ENCODE measurements around the gene CNOT11.

The CNOT11 gene

GRCh38 chr2:101305035-101305434 is 52.3 kb downstream of the CNOT11 start:
- no peak overlapping the region for H3K27ac ChIP-seq
- peaks cover 42% of the 10 kb centered on the region for H3K4me1 ChIP-seq (ENCODE audit: low read depth, poor library complexity, severe bottlenecking)
- H3K9ac ChIP-seq: no peak overlapping the region
- no peak overlapping the region for H3K4me2 ChIP-seq
- TF ChIP-seq CTCF (conservative IDR thresholded peaks at IDR 0.05; ENCODE audit: low read depth, low read length): no peak
- H4K20me1 ChIP-seq (ENCODE audit: insufficient read depth): peaks cover 1% of the 10 kb centered on the region; the same call in 1 of the 2 replicates
- H2AFZ ChIP-seq (ENCODE audit: low read depth): no peak overlapping the region
- H3K79me2 ChIP-seq (ENCODE audit: insufficient read depth, low read depth): peaks cover 58% of the 10 kb centered on the region
- H3K36me3 ChIP-seq (ENCODE audit: insufficient read depth): no peaks in the 10 kb centered on the region
- no peak overlapping the region for H3K4me3 ChIP-seq (IDR thresholded peaks at IDR 0.05; ENCODE audit: insufficient read depth, low read depth, low read length)
- no peaks in the 10 kb centered on the region for H3K27me3 ChIP-seq (ENCODE audit: insufficient read depth, low read depth)

- Histone ChIP-seq H3K9ac (no peak overlapping the region), H3K4me3 (IDR thresholded peaks at IDR 0.05; ENCODE audit: insufficient read depth, low read depth, low read length) (no peak overlapping the region), H3K36me3 (ENCODE audit: insufficient read depth) (no peaks in the 10 kb centered on the region), H3K79me2 (ENCODE audit: insufficient read depth, low read depth) (peaks cover 58% of the 10 kb centered on the region), H4K20me1 (ENCODE audit: insufficient read depth) (no peaks in the 10 kb centered on the region), H3K27ac (no peak overlapping the region; the same call in 1 of the 2 replicates), H3K27me3 (ENCODE audit: insufficient read depth, low read depth) (no peaks in the 10 kb centered on the region), H3K4me1 (ENCODE audit: low read depth, poor library complexity, severe bottlenecking) (peaks cover 42% of the 10 kb centered on the region), H2AFZ (ENCODE audit: low read depth) (no peak overlapping the region), H3K4me2 (peak overlapping the region; percentile 85)
- TF ChIP-seq CTCF (conservative IDR thresholded peaks at IDR 0.05; ENCODE audit: low read depth, low read length): no peak
Observed at GRCh38 chr2:101305492-101306078, 52.9 kb downstream of the CNOT11 start.

- H3K4me2 ChIP-seq: peak overlapping the region; percentile 85
- no peaks in the 10 kb centered on the region for H4K20me1 ChIP-seq (ENCODE audit: insufficient read depth)
- H3K4me1 ChIP-seq (ENCODE audit: low read depth, poor library complexity, severe bottlenecking): peaks cover 42% of the 10 kb centered on the region
- H3K4me3 ChIP-seq (IDR thresholded peaks at IDR 0.05; ENCODE audit: insufficient read depth, low read depth, low read length): no peak overlapping the region
- H3K79me2 ChIP-seq (ENCODE audit: insufficient read depth, low read depth): peaks cover 53% of the 10 kb centered on the region
- TF ChIP-seq CTCF (conservative IDR thresholded peaks at IDR 0.05; ENCODE audit: low read depth, low read length): no peak
- no peaks in the 10 kb centered on the region for H3K27me3 ChIP-seq (ENCODE audit: insufficient read depth, low read depth)
- H3K9ac ChIP-seq: peak overlapping the region; percentile 89; the same call in 1 of the 2 replicates
- no peak overlapping the region for H2AFZ ChIP-seq (ENCODE audit: low read depth)
- no peaks in the 10 kb centered on the region for H3K36me3 ChIP-seq (ENCODE audit: insufficient read depth)
- H3K27ac ChIP-seq: peak overlapping the region; percentile 88
Observed at GRCh38 chr2:101306410-101306809, 53.7 kb downstream of the CNOT11 start.

GRCh38 chr2:101307503-101307902 is 54.8 kb downstream of the CNOT11 start:
- TF ChIP-seq CTCF (conservative IDR thresholded peaks at IDR 0.05; ENCODE audit: low read depth, low read length): no peak
- Histone ChIP-seq H3K27ac (peak overlapping the region; percentile 88), H2AFZ (ENCODE audit: low read depth) (no peak overlapping the region), H3K4me2 (peak overlapping the region; percentile 85), H4K20me1 (ENCODE audit: insufficient read depth) (no peaks in the 10 kb centered on the region), H3K4me3 (IDR thresholded peaks at IDR 0.05; ENCODE audit: insufficient read depth, low read depth, low read length) (no peak overlapping the region), H3K79me2 (ENCODE audit: insufficient read depth, low read depth) (peaks cover 51% of the 10 kb centered on the region), H3K27me3 (ENCODE audit: insufficient read depth, low read depth) (no peaks in the 10 kb centered on the region), H3K36me3 (ENCODE audit: insufficient read depth) (no peaks in the 10 kb centered on the region), H3K4me1 (ENCODE audit: low read depth, poor library complexity, severe bottlenecking) (peaks cover 42% of the 10 kb centered on the region), H3K9ac (peak overlapping the region; percentile 89; the same call in 1 of the 2 replicates)
